Astrocyte of the spinal cord (primary cell): Measurements from ENCODE around the gene KCNQ1.

Source experiments
- DNase-seq: peaks from one replicate; pipeline ENCODE4 v3.0.0; 2011; ENCODE audit warnings: low read depth, low spot score
- H3K4me3 ChIP-seq: 2 replicates; pipeline ENCODE4 v1.5.1; 2011; ENCODE audit warnings: low read depth, mild to moderate bottlenecking, low read length, moderate library complexity
- CTCF ChIP-seq: IDR thresholded peaks from 2 replicates; pipeline ENCODE4 v1.5.1; 2012; ENCODE audit warnings: low read depth, mild to moderate bottlenecking, low read length, inconsistent platforms
- in situ Hi-C: cut with HindIII; loops from 2 replicates; pipeline ENCODE4 v1.10.0; 2017; ENCODE audit warnings: low sequenced_read_pairs

KCNQ1 gene

GRCh38 chr11:2743427-2744110, 298.8 kb downstream of the KCNQ1 start:
- in situ Hi-C loops: no loop called here
- DNase-seq: no peak

GRCh38 chr11:2744166-2744565, 299.4 kb downstream of the KCNQ1 start:
- no peak for TF ChIP-seq CTCF
- no peak for DNase-seq
- in situ Hi-C loops: no loop called here
- no peak overlapping the region for H3K4me3 ChIP-seq

More at GRCh38 chr11:2743427-2744110, 298.8 kb downstream of the KCNQ1 start:
- no peak for TF ChIP-seq CTCF
- no peak overlapping the region for H3K4me3 ChIP-seq

GRCh38 chr11:2745511-2745910, 300.7 kb downstream of the KCNQ1 start:
- TF ChIP-seq CTCF: no peak
- H3K4me3 ChIP-seq: no peak overlapping the region
- no peak for DNase-seq
- in situ Hi-C loops: no loop called here

GRCh38 chr11:2746401-2747247, 301.8 kb downstream of the KCNQ1 start:
- no peak for DNase-seq
- no peak for TF ChIP-seq CTCF
- H3K4me3 ChIP-seq: no peak overlapping the region
- in situ Hi-C loops: no loop called here

GRCh38 chr11:2747248-2748027, 302.6 kb downstream of the KCNQ1 start:
- no peak for DNase-seq
- in situ Hi-C loops: no loop called here
- TF ChIP-seq CTCF: no peak
- no peak overlapping the region for H3K4me3 ChIP-seq

- no peak for DNase-seq
- TF ChIP-seq CTCF: no peak
- no peak overlapping the region for H3K4me3 ChIP-seq
- in situ Hi-C loops: no loop called here
Measured at GRCh38 chr11:2748061-2748813, 303.4 kb downstream of the KCNQ1 start.
